ENCODE results near the gene PRRX2.

PRRX2 gene

DNA sequence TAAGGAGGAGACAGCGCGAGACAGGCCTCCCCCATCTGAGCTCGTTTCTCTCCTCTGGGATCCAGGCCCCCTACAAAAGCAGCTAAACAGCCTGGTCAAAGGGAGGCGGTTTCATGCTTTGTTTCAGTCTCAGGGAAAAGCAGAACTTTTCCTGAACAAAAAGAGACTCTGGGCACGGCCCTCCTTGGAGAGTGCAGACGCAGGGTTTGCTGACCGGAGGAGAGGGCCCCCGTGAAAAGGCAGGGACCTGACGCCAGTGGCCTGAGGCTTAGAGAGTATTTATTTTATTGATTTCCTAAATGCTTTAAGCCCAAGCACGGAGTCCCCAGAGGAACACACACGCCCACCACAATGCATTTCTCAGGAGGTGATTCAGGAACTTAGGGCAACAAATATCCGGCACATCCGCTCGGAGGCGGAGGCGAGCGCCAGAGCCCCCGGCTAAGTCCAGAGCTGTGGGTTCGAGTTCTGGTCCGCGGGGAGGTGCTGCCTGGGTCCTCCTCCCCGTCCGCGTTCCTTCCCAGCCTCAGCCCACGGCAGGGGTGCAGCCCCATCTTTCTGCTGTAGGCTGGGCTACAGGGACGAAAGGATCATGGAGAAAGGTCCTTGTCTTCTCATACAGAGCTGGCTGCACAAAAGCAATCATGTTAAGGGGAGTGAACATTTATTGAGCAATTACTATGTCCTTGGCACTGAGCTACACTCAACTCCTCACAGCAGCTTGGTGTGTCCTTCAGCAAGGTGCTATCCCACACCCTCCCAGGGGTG, 47.4 kb downstream of the PRRX2 start:
- no peak for DNase-seq

DNA sequence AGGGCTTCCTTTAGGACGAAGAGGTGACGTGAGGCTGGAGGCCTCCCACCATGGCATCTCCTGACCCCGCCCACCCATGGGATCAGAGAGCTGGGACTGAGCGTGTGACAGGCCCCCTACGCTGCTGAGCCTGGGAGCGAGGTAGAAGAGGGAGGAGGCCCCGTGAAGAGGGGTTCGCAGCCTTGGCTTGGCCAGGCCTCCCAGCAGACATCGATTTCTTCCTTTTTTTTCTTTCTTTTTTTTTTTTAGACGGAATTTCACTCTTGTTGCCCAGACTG, 47.9 kb downstream of the PRRX2 start:
- no peak for DNase-seq

DNA sequence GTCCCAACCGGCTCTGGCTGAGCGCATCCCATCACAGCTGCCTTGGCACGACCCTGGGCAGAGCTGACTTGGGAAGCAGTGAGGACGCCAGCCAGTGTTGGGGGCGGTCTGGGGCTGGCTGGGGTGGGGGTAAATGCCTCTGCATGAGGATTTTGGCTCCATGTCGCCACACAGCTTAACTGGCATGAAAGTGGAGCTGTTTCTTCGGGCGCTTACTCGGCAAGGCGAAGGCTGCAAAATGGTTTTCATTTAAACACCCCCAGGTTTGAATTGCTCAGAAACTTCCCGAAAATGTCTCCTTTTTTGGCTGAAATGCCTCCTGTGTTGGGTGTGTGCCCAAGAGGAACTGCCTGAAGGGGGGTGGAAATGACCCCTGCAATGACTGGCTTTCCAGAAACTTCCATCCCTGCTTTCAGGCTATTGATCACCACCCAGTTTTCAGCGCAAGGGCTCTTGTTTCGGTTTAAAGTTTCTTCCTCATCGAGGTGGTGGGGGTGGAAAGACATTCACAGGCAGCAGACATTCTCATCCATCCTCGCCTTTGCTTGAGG, 49.1 kb downstream of the PRRX2 start:
- DNase-seq, result no peak

DNA sequence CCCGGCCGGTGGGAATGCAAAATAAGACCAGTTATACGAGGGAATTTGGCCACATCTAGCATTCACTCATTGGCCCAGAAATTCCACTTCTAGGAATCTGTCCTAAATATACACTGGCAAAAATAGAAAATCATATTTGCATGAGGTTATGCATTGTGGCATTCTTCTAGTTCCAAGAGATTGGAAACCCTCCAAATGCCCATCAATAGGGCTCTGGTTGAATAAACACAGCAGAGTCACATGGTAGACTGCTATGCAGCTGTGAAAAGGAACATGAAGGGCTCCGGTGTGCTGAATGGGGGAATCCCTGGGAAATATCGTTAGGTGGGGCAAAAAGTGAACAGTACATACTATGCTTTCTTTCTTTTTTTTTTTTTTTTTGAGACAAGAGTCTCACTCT, 50.6 kb downstream of the PRRX2 start:
- no peak for DNase-seq

DNA sequence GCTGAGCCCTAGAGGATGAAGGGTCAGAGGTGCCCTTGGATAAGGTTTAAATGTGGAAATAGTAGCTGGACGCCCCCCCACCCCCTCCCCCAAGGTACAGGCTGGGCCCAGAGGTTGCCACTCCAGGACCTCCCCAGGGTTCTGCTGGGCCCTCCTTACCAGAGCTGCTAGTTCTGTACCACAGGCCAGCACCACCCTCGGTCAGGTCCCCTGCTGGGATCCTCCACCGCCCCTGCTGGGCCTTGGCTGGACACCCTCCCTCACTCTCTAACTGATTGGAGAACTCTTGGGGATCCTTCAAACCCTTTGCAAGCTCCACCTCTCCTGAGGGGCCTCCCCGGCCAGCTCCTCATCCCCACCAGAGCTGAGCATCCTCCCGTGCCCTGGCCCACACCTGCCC, 52.5 kb downstream of the PRRX2 start:
- no peak for DNase-seq

DNA sequence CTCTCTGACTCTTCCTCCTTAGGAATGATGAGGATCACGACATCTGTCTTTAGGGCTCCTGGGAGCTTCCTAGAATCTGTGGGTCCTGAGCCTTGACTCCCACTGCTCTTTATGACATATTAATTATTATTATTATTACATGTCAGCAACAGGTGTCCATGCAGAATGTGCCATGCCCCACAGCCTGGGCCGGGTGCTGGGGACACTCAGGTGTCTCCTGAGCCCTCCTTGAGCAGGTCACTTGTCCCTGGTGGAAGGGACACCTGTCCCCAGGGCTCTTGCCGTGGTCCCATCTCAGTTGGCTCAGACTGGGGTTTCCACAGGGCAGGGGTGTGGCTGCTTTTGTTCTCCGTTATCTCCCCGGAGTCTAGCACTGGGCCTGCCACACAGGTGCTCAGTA, 53.2 kb downstream of the PRRX2 start:
- DNase-seq, result no peak

DNA sequence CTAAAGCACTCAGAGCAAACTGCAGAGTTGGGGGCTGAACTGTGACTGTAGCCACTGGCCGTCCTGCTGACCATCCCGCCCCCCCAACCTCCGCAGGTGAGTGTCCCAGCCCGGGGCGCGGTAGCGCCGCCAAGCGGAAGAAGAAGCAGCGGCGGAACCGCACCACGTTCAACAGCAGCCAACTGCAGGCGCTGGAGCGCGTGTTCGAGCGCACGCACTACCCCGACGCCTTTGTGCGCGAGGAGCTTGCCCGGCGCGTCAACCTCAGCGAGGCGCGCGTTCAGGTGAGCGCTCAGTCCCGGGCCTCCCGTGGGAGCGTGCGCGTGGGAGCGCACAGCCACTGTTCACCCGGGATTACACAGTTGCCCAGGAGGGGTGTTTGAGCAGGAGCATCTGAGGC, 53.7 kb downstream of the PRRX2 start:
- DNase-seq, result no peak

DNA sequence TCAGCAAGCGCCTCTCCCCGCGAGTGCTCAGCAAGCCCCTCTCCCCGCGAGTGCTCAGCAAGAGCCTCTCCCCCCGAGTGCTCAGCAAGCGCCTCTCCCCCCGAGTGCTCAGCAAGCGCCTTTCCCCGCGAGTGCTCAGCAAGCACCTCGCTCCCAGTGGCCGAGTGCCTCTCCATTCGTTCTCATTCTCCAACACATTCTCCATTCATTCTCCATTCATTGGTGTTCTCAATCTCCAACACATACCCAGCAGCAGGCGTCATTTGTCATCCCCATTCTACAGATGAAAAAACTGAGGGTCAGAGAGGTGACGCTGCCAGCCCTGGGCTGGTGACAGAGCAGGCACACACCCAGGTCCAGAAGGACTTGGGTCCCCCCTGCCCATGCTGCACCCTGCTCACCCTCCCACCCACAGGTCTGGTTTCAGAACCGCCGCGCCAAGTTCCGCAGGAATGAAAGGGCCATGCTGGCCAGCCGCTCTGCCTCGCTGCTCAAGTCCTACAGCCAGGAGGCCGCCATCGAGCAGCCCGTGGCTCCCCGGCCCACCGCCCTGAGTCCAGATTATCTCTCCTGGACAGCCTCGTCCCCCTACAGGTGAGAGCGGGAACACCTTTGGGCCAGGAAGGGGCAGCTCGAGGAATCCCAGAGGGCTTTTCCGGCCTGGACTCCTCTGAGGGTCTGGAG, 54.9 kb downstream of the PRRX2 start:
- DNase-seq, result no peak

DNA sequence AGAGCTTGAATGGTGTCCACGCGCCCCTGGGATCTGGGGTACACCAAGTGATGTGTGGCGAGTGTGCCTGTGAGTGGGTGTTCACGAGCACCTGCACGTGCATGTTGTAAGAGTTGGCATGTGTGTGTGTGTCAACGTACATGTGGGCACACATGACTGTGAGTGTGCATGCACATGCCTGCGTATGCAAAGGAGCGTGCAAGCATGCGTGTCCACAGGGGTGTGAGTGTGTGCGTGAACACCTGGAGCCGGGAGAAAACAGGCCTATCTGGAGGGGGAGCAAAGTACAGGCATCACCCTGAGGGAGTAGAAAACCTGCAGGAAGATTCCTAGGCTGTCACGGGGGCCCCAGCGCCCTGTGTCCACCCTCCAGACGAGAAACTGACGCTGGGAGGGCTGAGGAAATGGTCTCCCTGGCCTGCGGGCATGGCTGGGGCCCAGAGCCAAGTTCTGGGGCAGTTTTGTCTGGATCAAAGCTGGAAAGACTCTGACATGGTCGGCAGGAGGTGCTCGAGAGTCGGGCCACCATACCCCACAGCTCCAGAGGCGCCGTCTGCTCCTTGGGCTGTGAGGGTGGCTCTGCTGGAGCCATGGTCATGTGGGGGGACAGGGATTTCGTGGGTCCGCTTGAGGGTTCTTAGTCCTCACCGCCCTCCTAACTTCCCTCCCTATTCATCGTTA, 55.6 kb downstream of the PRRX2 start:
- DNase-seq, result no peak

DNA sequence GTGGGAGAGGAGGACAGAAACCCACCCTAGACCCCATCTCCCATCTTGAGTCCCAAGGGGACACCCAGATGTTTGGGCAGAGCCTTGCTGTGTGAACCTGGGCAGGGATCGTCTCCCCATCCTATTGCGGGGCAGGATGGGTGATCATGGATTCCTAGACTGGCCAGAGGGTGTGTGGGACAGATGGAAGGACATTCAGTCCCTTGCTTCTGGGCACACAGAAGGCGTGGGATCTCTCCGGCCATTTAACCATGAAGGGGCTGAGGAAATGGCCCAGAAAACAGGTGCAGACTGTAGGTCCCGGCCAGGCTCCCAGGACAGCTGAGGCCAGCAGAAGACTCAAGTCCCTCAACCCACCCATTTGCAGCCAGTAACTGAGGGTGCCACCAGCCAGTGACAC, 57.5 kb downstream of the PRRX2 start:
- DNase-seq, result no peak

DNA sequence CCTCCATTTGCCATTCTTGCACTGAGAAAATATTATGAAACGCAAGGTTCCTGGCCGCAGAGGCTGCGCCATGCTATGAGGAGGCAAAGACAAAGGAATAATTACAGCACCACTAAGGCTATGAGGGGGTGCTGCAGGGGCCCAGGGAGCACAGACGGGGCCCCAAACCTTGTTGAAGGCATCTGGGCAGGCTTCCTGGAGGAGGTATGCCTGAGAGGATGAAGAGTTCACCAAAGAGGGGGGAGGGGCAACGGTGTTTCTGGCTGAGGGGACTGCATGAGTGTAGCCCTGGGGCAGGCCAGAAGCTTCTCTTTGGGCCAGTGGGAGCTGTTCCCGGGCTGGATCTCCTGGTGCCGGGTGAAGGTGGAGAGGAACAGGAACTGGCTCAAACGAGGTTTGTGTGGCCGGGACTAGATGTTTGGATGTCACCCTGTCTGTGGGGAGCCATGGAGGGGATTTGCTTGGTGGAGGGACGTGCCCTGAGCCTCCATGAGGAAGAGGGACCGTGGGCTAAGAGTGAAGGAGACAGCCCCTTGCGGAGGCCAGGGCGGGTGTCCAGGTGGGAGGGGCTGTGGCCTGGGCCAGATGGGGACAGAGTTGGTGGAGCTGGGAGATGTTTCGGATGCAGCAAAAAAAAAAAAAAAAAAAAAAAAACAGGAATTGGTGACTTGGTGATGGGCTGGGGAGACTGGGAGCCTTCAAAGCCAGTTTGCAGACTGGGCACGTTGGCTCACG, 59.2 kb downstream of the PRRX2 start:
- DNase-seq, result no peak

DNA sequence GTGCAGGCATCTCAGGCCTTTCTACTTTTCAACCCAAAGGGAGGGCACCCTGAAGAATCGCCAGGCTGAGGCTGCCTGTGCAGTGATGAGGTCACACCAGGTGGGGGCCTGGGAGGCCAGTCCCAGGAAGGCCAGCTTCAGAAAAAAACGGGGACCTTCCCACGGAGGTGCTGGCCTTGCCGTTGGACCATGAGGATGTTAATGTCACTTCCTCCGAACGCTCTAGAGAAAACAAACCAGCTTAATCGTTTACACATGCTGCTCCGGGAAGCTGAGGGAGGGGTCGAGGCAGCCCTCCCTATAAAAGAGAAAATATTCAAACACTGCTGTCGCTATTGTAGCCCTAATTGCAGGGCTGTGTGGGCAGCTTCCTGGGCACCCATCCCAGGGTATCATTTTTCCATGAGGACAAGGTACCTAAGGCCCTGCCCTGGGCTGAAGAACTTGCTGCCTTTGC, 60.4 kb downstream of the PRRX2 start:
- DNase-seq, result no peak

DNA sequence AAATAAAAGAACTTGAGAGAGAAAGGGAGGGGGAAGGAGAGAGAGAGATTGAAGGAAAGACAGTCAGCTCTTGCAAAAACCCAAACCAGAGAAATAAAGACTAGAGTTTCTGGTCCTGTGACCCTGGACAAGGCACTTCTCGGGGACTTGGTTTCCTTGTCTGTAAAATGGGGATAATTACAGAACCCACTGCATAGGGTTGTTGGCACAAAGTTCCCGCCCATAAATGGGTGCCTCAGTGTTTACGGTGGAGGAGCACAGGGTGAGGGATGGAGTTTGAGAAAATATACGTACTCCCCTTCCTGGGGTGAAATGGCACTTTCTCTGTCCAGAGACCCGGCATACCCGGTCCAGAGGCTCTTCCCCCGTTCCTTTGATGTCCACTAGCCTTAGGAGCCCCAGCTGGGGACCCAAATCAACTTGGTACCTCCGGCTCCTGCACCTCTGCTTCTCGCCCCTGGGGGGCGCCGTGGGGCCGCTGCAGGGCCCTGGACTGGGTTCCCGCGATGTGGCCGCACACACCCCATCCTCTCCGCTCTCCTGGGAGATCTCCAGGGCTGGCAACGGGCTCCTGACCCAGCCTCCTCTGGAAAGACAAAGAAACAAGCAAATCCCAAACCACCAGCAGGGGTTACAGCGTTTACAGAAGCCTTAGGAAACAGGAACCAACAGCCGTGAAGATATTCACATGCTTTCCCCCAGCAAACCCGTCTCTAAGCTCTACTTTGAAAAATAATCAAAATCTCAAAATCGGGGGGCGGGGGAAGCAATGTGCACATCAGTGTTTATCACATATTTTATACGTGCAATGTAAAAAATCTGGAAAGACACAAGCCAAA, 61.1 kb downstream of the PRRX2 start:
- peak; percentile 37 to 41 for DNase-seq

DNA sequence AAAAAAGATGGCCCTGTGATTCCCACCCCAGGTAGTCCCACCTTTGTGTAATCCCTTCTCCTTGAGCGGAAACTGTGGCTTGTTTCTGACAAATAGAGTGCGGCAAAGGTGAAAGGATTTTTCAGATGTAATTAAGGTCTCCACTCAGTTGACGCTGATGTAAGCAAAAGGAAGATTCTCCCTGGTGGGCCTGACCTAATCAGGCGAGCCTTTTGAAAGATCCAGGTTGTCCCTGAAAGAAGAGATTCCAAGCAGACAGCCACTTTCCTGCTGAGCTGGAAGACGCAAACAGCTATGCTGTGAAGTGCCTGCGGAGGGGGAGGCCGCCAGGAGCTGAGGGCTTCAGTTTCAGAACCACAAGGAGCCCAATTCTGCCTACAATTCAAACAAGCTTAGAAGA, 63.3 kb downstream of the PRRX2 start:
- DNase-seq, result no peak

DNA sequence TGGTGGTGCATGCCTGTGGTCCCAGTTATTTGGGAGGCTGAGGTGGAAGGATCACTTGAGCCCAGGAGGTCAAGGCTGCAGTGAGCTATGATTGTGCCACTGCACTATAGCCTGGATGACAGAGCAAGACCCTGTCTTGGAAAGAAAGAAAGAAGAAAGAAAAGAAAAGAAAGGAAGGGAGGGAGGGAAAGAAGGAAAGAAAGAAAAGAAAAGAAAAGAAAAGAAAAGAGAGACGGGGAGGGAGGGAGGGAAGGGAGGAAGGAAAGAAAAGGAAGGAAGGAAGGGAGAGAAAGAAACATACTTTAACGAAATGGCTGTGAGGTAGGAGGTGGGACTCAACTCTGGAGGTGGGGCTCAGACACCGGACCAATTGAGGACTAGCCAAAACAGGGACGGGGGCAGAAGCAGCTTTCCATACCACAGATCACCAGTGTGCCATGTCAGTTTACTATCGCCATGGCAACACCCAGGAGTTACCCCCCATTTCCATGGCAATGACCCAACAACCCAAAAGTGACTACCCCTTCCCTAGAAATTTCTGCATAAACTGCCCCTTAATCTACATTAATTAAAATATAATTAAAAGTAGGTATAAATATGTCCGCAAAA, 66.1 kb downstream of the PRRX2 start:
- DNase-seq, result no peak

DNA sequence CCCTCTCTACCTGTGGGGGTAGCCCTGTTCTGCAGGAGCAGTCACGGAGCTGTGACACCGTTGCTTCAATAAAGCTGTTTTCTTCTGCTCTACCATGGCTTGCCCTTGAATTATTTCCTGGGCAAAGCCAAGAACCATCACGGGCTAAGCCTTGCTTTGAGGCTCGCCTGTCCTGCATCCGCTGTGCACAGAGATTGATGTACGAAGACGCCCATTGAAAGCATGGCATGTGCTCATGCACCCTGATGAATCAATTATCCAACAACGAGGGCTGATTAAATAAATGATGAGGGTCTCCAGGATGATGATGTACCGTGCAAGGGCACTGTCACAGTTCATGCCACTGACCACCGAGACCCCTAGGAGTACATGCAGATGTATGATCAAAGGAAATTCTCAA, 66.7 kb downstream of the PRRX2 start:
- DNase-seq, result no peak

DNA sequence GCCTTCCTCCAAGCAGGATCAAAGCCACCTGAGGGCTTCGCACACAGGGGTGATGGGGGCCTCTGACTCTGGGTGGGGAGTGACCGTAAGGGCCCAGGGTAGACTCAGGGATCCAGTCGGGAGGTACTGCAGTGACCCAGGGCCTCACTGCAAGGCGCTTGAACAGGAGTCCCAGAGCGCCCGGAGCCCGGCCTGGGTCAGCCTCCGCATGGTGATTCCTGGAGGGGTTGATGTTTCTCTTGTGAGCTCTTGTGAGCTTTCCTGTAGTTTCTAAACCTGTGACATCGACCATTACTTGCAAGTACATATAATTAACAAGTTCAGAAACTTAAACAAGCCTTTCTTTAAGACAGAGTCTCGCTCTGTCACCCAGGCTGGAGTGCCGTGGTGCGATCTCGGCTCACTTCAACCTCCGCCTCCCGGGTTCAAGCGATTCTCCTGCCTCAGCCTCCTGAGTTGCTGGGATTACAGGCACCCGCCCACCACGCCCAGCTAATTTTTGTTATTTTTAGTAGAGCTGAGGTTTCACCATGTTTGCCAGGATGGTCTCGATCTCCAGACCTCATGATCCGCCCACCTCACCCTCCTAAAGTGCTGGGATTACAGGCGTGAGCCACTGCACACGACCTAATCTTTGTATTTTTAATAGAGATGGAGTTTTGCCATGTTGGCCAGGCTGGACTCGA, 67.6 kb downstream of the PRRX2 start:
- no peak for DNase-seq

DNA sequence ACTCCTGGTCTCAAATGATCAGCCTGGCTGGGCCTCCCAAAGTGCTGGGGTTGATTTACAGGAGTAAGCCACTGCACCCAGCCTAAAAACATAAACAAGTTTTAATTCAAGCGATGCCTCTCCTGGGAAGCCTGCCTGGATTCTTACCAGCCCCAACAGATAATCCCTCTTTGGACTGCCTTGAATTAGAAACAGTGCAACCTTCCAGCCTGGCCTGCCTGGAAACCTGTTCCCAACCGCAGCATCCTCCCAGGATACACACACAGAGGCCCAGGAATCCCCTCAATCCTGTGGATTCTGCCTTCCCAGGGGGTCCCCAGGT, 68.1 kb downstream of the PRRX2 start:
- no peak for DNase-seq

DNA sequence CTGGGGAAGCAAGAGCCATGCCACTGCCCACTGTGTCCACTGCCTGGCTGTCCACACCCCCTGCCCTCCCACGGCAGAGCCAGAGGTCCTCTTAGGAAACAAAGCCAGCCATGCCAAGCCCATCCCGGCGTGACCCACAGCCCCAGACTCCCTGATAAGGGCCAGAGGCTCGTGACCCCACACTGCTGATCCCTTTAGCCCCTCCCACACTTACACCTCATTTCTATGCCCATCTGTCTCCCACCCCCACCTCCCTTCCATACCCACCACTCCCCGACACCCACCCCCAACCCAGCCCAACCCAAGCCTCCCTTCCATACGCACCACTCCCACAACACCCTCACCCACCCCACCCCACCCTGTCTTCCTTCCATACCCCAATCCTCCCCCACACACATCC, 70.1 kb downstream of the PRRX2 start:
- no peak for DNase-seq

DNA sequence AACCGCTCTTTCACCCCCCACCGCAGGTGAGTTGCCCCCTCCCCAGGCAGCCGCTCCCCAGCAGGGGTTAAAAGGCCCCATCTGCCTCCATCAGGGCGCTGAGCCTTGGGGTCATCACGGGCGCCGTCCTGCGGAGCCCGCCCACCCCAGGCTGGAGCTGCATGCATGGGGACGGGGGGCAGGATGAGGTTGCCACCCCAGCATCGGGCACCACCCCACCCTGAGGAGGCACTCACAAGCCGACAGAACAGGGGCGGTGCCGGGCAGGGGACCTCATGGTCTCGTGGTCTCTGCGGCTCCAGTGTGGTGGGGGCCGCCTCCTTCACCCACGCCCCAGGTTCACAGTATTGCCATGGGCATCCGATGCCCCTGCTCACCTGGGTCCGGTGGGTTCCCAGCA, 70.9 kb downstream of the PRRX2 start:
- no peak for DNase-seq

DNA sequence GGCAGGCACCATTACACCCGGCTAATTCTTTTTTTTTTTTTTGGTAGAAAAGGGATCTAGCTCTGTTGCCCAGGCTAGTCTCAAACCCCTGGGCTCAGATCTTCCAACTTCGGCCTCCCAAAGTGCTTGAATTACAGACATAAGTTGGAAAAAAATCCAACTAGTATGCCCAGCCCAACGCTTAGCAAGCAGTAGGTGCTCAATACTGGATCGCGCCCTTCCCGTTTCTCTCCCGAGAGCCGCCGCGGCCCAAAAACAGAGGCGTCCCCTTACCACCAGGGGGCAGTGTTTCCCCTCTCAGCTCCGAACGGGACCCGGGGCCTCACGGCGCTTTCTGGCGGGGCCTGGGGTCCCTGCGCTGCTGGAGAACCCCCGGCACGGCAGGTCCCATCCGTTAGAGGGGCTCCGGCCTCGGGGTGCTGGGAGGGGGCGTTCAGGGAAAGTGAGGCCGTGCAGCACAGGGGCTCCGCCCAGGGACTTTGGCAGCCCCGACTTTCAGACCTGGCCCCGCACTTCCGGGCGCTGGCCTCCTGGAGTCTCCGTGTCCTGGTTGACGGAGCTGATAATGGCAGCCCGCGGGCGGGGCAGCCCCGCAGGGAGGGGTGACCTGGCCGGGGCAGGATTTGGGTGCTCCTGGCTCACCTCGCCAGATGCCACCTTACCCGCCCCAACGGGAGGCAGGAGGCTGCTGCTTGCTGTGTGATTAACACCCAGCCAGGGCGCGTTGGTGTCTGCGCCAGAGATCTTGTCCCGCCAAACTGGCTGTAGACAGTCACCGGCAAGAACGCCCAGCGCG, 72.2 kb downstream of the PRRX2 start:
- peak; percentile 80 to 84 for DNase-seq
